A673 (cell line): ENCODE measurements around the gene OGG1. TPM values are rescaled to one million over a fixed set of nuclear protein-coding genes. Genes with fewer than 3 reads are reported as not detected.

Experiments
- BruUV-seq: library from RNA; stranded (reverse); fragments of 400-500 nt; replicated peaks from 2 replicates; lab custom pipeline; 2021; lab: Mats Ljungman, UMichigan
- CTCF ChIA-PET: fragments of 300-600 bp; sonication (Branson Sonifier 250); formaldehyde crosslinking; loops from one replicate; lab custom pipeline; 2022; ENCODE audit warnings: antibody characterized with exemption; lab: Charles Lee
- POLR2A ChIA-PET: fragments of 300-600 bp; sonication (Branson Sonifier 250); formaldehyde crosslinking; loops from one replicate; lab custom pipeline; 2022; ENCODE audit warnings: antibody characterized with exemption; ENCODE audit not compliant: low non-redundant PET; lab: Charles Lee
- DNase-seq: peaks from one replicate; pipeline ENCODE4 v3.0.0-alpha.2; 2015; ENCODE audit warnings: low spot score
- H3K27ac ChIP-seq: fragments of 200-600 bp; sonication (generic); 2 replicates; pipeline ENCODE4 v1.5.1; 2016; ENCODE audit warnings: mixed run types, low read depth, mild to moderate bottlenecking, mixed read lengths, antibody characterized with exemption, low read length; ENCODE audit not compliant: poor library complexity, severe bottlenecking
- H3K27me3 ChIP-seq: fragments of 200-600 bp; sonication (generic); replicated peaks from 2 replicates; pipeline ENCODE4 v1.6.1; 2017; ENCODE audit warnings: mixed run types, low read depth, mild to moderate bottlenecking, mixed read lengths, antibody characterized with exemption, low read length; ENCODE audit not compliant: insufficient read depth, poor library complexity
- H3K36me3 ChIP-seq: fragments of 200-600 bp; sonication (generic); 2 replicates; pipeline ENCODE4 v1.6.1; 2016; ENCODE audit warnings: mixed run types, mild to moderate bottlenecking, mixed read lengths, antibody characterized with exemption, low read length; ENCODE audit not compliant: insufficient read depth, poor library complexity, severe bottlenecking
- H3K4me1 ChIP-seq: fragments of 200-600 bp; sonication (generic); 2 replicates; pipeline ENCODE4 v1.6.1; 2017; ENCODE audit warnings: mixed run types, mild to moderate bottlenecking, mixed read lengths, antibody characterized with exemption, low read length; ENCODE audit not compliant: insufficient read depth, poor library complexity, severe bottlenecking
- H3K4me3 ChIP-seq: fragments of 200-600 bp; sonication (generic); 2 replicates; pipeline ENCODE4 v1.5.1; 2016; ENCODE audit warnings: low read depth, mixed run types, mild to moderate bottlenecking, mixed read lengths, low read length; ENCODE audit not compliant: poor library complexity, severe bottlenecking
- H3K9me3 ChIP-seq: fragments of 200-600 bp; sonication (generic); 2 replicates; pipeline ENCODE4 v1.6.1; 2016; ENCODE audit warnings: mixed run types, low read depth, mild to moderate bottlenecking, mixed read lengths, antibody characterized with exemption, low read length; ENCODE audit not compliant: poor library complexity, severe bottlenecking
- EZH2 ChIP-seq: fragments of 200-600 bp; sonication (generic); IDR thresholded peaks from 2 replicates; pipeline ENCODE4 v1.6.1; 2017; ENCODE audit warnings: borderline replicate concordance, low read depth, mild to moderate bottlenecking, mixed read lengths, antibody characterized with exemption, low read length; ENCODE audit not compliant: poor library complexity, severe bottlenecking
- intact Hi-C: fragments of 100-400 bp; cut with micrococcal nuclease; formaldehyde crosslinking; loops from one replicate; pipeline ENCODE4 v1.10.0; 2022; ENCODE audit not compliant: unreplicated experiment
- total RNA-seq: library from RNA; stranded (reverse); gene quantifications from 2 replicates; pipeline ENCODE4 v1.2.3, GENCODE V29; 2021
- TF ChIP-seq, protein P1 (sequence below): fragments of 300-800, 200-600 bp; sonication (generic); conservative IDR thresholded peaks from 2 replicates; pipeline ENCODE4 v1.5.1; 2017; ENCODE audit warnings: low read depth, mild to moderate bottlenecking, antibody characterized with exemption, low read length, moderate library complexity, mixed read lengths

Gene OGG1
- total RNA-seq, 1 experiment from 2014 or later = 60.2 TPM

DNA sequence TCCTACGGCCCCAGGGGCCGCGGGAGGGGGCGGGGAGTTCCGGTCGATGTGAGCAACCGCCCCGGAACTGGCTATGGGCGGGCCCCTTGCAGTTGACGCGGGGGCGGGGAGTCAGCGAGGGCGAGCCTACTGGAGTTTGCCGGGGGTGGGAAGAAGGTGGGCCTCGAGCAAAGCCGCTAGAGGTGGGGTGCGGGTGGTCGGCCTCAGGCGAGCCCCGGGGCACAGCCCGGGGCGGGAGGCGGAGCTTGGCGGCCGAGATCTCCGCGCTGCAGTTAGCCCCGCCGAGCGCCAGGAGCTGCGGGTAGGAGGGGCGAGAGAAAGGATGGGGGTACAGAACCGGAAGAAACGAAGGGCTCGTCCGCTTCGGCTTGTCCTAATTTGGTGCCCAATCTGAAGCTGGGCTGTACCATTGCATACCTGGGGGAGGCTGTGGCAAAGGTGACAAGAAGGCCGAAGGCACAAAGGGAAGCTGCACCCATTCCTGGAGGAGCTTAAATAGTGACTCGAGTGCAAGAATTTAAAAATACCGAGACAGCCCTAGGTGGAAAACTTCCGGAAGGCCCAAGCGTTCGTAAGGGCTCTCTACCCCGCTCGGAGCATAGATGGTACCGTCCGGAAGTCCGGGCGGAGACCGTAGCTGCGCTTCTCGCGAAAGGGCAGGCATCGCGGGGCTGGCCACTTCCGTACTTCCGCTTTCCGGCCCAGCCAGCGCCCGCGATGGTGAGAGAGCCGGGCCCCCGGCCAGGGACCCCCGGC is 42.8 kb downstream of the OGG1 start, which contains the start of the genes ARPC4 and TADA3:
Gene ARPC4, plus strand, starts transcription at position 678 of the 756 bp plus-strand sequence. Its CDS starts 40 bp downstream, at position 718.
Gene TADA3, minus strand, starts transcription at position 69 of the 756 bp plus-strand sequence. CDS start 1,007 bp downstream, outside the sequence.
- intact Hi-C loops = loop anchor here (2.0 kb wide), 1 partner anchor 396 kb away; the partner anchor contains the start of gene SETD5
- POLR2A ChIA-PET = interaction anchor here (0.5 to 0.7 kb wide), 4 partner anchors 39 to 588 kb away, joined by 3 to 6 read pairs (median 4); no protein-coding TSS in a partner anchor
- BruUV-seq = no TSS peak

DNA sequence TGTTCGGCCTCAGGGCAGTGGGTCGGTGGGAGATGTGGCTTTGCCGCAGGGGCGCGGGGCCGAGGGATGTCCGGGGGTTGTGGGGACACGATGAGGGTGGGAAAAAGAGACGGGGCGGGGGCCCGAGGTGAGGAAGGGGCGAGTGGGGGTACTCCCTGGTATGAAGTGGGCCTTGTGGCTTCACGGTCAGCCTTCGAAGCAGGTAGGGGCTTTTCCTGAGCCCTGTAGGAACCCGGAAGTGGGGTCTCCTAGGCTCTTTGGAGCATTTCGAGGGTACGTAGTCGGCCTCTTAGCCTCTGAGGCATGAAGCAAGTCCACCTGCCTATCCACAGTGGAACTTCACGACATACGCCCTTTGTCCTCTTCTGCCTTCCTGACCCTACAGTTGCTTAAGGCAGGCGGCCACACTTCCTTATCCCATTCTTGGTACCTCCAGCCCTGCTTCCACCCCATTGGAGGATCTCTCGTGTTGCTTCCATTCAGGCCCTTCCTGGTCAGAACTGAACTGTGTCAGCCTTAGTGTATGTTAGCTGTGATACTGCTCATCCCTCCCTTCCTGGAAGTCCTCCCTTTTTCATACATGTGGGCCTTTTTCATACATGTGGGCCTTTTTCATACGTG is 43.5 kb downstream of the OGG1 start:
- CTCF ChIA-PET = interaction anchor here (0.5 kb wide), 1 partner anchor 127 kb away, joined by 9 read pairs; no protein-coding TSS in a partner anchor
- peak overlapping the region; percentile 99 for H3K4me3 ChIP-seq
- peak overlapping the region; percentile 99 for H3K27ac ChIP-seq
- no peaks in the 10 kb centered on the region for H3K27me3 ChIP-seq
- no peaks in the 10 kb centered on the region for H3K9me3 ChIP-seq
- TSS peak; percentile 52 for BruUV-seq
- peaks cover 26% of the 10 kb centered on the region for H3K36me3 ChIP-seq
- intact Hi-C loops = loop anchor here (2.0 kb wide), 1 partner anchor 396 kb away; the partner anchor contains the start of gene SETD5
- DNase-seq = no peak
- H3K4me1 ChIP-seq = peaks cover 17% of the 10 kb centered on the region
- POLR2A ChIA-PET = interaction anchor here (0.5 to 0.6 kb wide), 3 partner anchors 64 to 588 kb away, joined by 3 to 6 read pairs (median 4); no protein-coding TSS in a partner anchor
- TF ChIP-seq EZH2 = no peak
- TF ChIP-seq, protein P1, sequence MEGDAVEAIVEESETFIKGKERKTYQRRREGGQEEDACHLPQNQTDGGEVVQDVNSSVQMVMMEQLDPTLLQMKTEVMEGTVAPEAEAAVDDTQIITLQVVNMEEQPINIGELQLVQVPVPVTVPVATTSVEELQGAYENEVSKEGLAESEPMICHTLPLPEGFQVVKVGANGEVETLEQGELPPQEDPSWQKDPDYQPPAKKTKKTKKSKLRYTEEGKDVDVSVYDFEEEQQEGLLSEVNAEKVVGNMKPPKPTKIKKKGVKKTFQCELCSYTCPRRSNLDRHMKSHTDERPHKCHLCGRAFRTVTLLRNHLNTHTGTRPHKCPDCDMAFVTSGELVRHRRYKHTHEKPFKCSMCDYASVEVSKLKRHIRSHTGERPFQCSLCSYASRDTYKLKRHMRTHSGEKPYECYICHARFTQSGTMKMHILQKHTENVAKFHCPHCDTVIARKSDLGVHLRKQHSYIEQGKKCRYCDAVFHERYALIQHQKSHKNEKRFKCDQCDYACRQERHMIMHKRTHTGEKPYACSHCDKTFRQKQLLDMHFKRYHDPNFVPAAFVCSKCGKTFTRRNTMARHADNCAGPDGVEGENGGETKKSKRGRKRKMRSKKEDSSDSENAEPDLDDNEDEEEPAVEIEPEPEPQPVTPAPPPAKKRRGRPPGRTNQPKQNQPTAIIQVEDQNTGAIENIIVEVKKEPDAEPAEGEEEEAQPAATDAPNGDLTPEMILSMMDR = no peak

More for the DNA sequence above, 42.8 kb downstream of the OGG1 start, which contains the start of the genes ARPC4 and TADA3:
- H3K36me3 ChIP-seq = peaks cover 19% of the 10 kb centered on the region
- no peaks in the 10 kb centered on the region for H3K27me3 ChIP-seq
- CTCF ChIA-PET = interaction anchor here (0.5 kb wide), 1 partner anchor 128 kb away, joined by 9 read pairs; no protein-coding TSS in a partner anchor
- H3K27ac ChIP-seq = peak within 1 kb of the TSS; percentile 99
- TF ChIP-seq, protein P1 = no peak
- no peak for TF ChIP-seq EZH2
- peak within 1 kb of the TSS; percentile 99 for H3K4me3 ChIP-seq
- peaks cover 17% of the 10 kb centered on the region for H3K4me1 ChIP-seq
- H3K9me3 ChIP-seq = no peaks in the 10 kb centered on the region
- peak; percentile 97 for DNase-seq

DNA sequence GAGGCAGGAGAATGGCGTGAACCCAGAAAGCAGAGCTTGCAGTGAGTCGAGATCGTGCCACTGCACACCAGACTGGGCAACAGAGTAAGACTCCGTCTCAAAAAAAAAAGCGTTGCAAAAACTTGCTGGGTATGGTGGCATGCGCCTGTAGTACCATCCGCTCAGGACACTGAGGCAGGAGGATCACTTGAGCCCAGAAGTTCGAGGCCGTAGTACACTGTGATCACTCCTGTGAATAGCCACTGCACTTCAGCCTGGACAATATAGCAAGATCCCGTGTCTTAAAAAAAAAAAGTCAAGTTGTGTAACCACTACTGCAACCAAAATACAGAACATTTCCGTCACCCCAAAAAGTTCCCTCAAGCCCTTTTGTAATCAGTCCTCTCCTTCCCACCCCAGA is 44.6 kb downstream of the OGG1 start:
- no TSS peak for BruUV-seq
- Histone ChIP-seq H3K9me3 (no peaks in the 10 kb centered on the region), H3K27ac (no peak overlapping the region), H3K4me3 (no peak overlapping the region), H3K36me3 (peaks cover 31% of the 10 kb centered on the region), H3K27me3 (no peaks in the 10 kb centered on the region), H3K4me1 (peaks cover 17% of the 10 kb centered on the region)
- TF ChIP-seq, protein P1 = no peak
- no peak for TF ChIP-seq EZH2
- no peak for DNase-seq
- intact Hi-C loops = no loop called here
- ChIA-PET POLR2A (interaction anchor here (0.7 kb wide), 1 partner anchor 200 kb away, joined by 3 read pairs; no protein-coding TSS in a partner anchor), CTCF (no interaction called here)
